Ishikawa (cell line): ENCODE data around the gene KIF6.
A peak's percentile ranks its signal among the peaks of the same experiment; 100 is the strongest.

Source experiments
- CEBPB ChIP-seq: IDR thresholded peaks from 2 replicates; pipeline ENCODE4 v1.6.1; 2012
- CREB1 ChIP-seq: IDR thresholded peaks from 2 replicates; pipeline ENCODE4 v1.6.1; 2012; ENCODE audit warnings: low read depth
- EGR1 ChIP-seq: IDR thresholded peaks from 2 replicates; pipeline ENCODE4 v1.6.1; 2012
- EP300 ChIP-seq: IDR thresholded peaks from 2 replicates; pipeline ENCODE4 v1.6.1; 2012; ENCODE audit warnings: borderline replicate concordance
- FOXM1 ChIP-seq: IDR thresholded peaks from 2 replicates; pipeline ENCODE4 v1.6.1; 2012; ENCODE audit warnings: low read depth, borderline replicate concordance
- MAX ChIP-seq: IDR thresholded peaks from 2 replicates; pipeline ENCODE4 v1.6.1; 2012
- NFIC ChIP-seq: IDR thresholded peaks from 2 replicates; pipeline ENCODE4 v1.6.1; 2012
- RAD21 ChIP-seq: IDR thresholded peaks from 2 replicates; pipeline ENCODE4 v1.6.1; 2012; ENCODE audit warnings: low read depth
- REST ChIP-seq: IDR thresholded peaks from 2 replicates; pipeline ENCODE4 v1.6.1; 2012; ENCODE audit warnings: low read depth, mild to moderate bottlenecking
- TAF1 ChIP-seq: IDR thresholded peaks from 2 replicates; pipeline ENCODE4 v1.6.1; 2012; ENCODE audit warnings: low read depth, mild to moderate bottlenecking
- TCF12 ChIP-seq: IDR thresholded peaks from 2 replicates; pipeline ENCODE4 v1.6.1; 2012; ENCODE audit warnings: low read depth
- TEAD4 ChIP-seq: IDR thresholded peaks from 2 replicates; pipeline ENCODE4 v1.6.1; 2012
- YY1 ChIP-seq: IDR thresholded peaks from 2 replicates; pipeline ENCODE4 v1.6.1; 2012; ENCODE audit warnings: low read depth
- ZBTB7A ChIP-seq: IDR thresholded peaks from 2 replicates; pipeline ENCODE4 v1.6.1; 2012; ENCODE audit warnings: low read depth
- TF ChIP-seq, protein P1 (sequence below): IDR thresholded peaks from 2 replicates; pipeline ENCODE4 v1.6.1; 2012

Gene KIF6

GRCh38 chr6:39347906-39348585, 377.2 kb downstream of the KIF6 start:
- TF ChIP-seq REST (no peak), TEAD4 (no peak), NFIC (no peak), EGR1 (no peak), EP300 (no peak), MAX (no peak), RAD21 (peak; percentile 90), YY1 (no peak)

- TF ChIP-seq EGR1, result no peak
- no peak for TF ChIP-seq RAD21
- TF ChIP-seq EP300, result no peak
- TF ChIP-seq, protein P1, sequence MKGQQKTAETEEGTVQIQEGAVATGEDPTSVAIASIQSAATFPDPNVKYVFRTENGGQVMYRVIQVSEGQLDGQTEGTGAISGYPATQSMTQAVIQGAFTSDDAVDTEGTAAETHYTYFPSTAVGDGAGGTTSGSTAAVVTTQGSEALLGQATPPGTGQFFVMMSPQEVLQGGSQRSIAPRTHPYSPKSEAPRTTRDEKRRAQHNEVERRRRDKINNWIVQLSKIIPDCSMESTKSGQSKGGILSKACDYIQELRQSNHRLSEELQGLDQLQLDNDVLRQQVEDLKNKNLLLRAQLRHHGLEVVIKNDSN, result no peak
- no peak for TF ChIP-seq CEBPB
- no peak for TF ChIP-seq TCF12
- no peak for TF ChIP-seq REST
- no peak for TF ChIP-seq MAX
- TF ChIP-seq TAF1, result no peak
- no peak for TF ChIP-seq CREB1
- no peak for TF ChIP-seq FOXM1
- TF ChIP-seq TEAD4, result no peak
- no peak for TF ChIP-seq ZBTB7A
Observed at GRCh38 chr6:39347206-39347605, 378.0 kb downstream of the KIF6 start.

GRCh38 chr6:39344821-39345280, 380.4 kb downstream of the KIF6 start:
- TF ChIP-seq, protein P1, result peak; percentile 88
- no peak for TF ChIP-seq ZBTB7A

- no peak for TF ChIP-seq TAF1
- no peak for TF ChIP-seq TCF12
- TF ChIP-seq, protein P1, result no peak
- TF ChIP-seq NFIC, result no peak
- TF ChIP-seq TEAD4, result no peak
- TF ChIP-seq REST, result no peak
- no peak for TF ChIP-seq CEBPB
Observed at GRCh38 chr6:39343396-39343870, 381.8 kb downstream of the KIF6 start.
